Sigmoid colon (tissue), 7 donors: ENCODE results near the gene FIBP. TPM values are rescaled to one million over a fixed set of nuclear protein-coding genes. Genes with fewer than 3 reads are reported as not detected.

Experiments used
- DNase-seq: peaks from one replicate; pipeline ENCODE4 v3.0.0-alpha.2; 2019
- H3K27ac ChIP-seq, 4 donors: fragments of 200-600 bp; sonication (generic); one replicate each; pipeline ENCODE4 v1.5.1; 2016 to 2019; ENCODE audit warnings: mild to moderate bottlenecking in 1 of 4
- H3K27me3 ChIP-seq, 3 donors: fragments of 200-600 bp; sonication (generic); one replicate each; pipeline ENCODE4 v1.5.1; 2019; ENCODE audit warnings: mild to moderate bottlenecking in 1 of 3
- H3K36me3 ChIP-seq, 4 donors: fragments of 200-600 bp; sonication (generic); one replicate each; pipeline ENCODE4 v1.5.1; 2016 to 2019
- H3K4me1 ChIP-seq, 4 donors: fragments of 200-600 bp; sonication (generic); one replicate each; pipeline ENCODE4 v1.5.1; 2017 to 2019
- H3K4me3 ChIP-seq, 4 donors: fragments of 200-600 bp; sonication (generic); one replicate each; pipeline ENCODE4 v1.5.1; 2017 to 2019; ENCODE audit warnings: mild to moderate bottlenecking in 2 of 4, moderate library complexity in 1 of 4
- H3K9me3 ChIP-seq, 4 donors: fragments of 200-600 bp in 3 of 4; sonication (generic) in 3 of 4; one replicate each; pipeline versions ENCODE4 v1.5.1 to v1.6.1; 2013 to 2019
- EP300 ChIP-seq, 4 donors: sonication (generic); formaldehyde crosslinking; IDR thresholded peaks; one replicate each; pipeline ENCODE4 v1.6.1; 2017; ENCODE audit warnings: antibody characterized with exemption in 4 of 4
- POLR2A ChIP-seq, 2 donors: fragments of 450-650 bp; IDR thresholded peaks; one replicate each; pipeline ENCODE4 v1.6.1; 2016; ENCODE audit warnings: antibody characterized with exemption in 2 of 2, mild to moderate bottlenecking in 2 of 2, moderate library complexity in 2 of 2
- POLR2AphosphoS5 ChIP-seq, 4 donors: sonication (generic); formaldehyde crosslinking; IDR thresholded peaks; one replicate each; pipeline ENCODE4 v1.6.1; 2017; ENCODE audit warnings: antibody characterized with exemption in 4 of 4
- WGBS, 2 donors: extraction: QIAGEN DNeasy Blood & Tissue Kit; methylation state at CpG; one replicate each; pipeline ENCODE4 v1.1.7; 2013; 5-methylcytosine and 5-hydroxymethylcytosine counted together
- intact Hi-C: fragments of 100-400 bp; cut with DNase I; formaldehyde crosslinking; loops from one replicate; pipeline ENCODE4 v1.15.1; 2023
- polyA plus RNA-seq, 3 donors: library from polyadenylated mRNA; stranded (reverse); fragments of 200-250 nt; gene quantifications; one replicate each; pipeline ENCODE4 v1.2.3, GENCODE V29; 2013
- total RNA-seq, 4 donors: library from RNA; depleted of rRNA; stranded (reverse); fragments of >200 nt; gene quantifications; one replicate each; pipeline ENCODE4 v1.1.0, GENCODE V29; 2016
- TF ChIP-seq, protein P1 (sequence below), 4 experiments: fragments of 450-650 bp in 3 of 4; fragments of 200-600 bp in 1 of 4; IDR thresholded peaks; one replicate each; pipeline ENCODE4 v1.5.1; 2016 to 2019; ENCODE audit warnings: antibody characterized with exemption in 4 of 4, mild to moderate bottlenecking in 3 of 4, moderate library complexity in 2 of 4
- donor health status: healthy with polysubstance abuse.
- donor health status: Bipolar disorder and iron deficiency.
- donor health status: healthy.

Gene FIBP
- total RNA-seq: 10 to 100 TPM; 37.5 to 60.7 (median 48.6) TPM
- 10 to 100 TPM; 54.4 to 66.1 (median 58.3) TPM for polyA plus RNA-seq

DNA sequence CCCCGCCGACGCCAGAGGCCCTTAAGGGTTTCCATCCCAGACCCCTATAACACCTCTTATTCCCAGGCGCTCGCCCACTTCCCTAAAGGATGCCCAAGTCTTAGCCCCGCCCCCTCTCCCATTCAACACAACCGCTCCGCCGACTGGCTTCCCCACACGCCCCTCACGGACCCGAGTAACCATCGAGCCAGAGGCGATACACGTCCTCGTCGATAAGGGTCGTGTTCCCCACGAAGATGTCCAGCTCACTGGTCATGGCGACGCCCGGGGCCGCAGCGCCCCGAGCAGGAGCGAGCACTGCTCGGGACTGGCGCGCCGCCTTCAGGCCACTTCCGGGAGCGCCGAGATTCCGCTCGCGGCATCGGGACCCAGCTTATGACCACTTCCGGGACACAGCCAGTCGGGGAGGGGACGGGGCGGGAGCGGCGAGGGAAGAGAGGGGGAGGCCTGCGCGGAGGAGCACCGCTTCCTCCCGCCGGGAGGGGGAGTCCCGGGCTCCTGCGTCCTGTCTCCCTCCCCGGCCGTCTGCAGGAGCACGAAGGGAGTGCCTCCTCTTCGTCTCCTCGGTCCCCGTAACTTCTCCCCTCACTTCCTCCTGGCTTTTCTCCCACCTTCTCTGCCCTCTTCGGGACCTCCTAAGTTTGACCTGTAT lies at the start of gene FIBP:
FIBP (minus strand) TSS at position 309 of the 652 bp plus-strand sequence; CDS start at position 256, 53 bp downstream.
- TF ChIP-seq POLR2A (IDR thresholded peaks at IDR 0.05) (peak; percentile 90 to 92), POLR2AphosphoS5 (IDR thresholded peaks at IDR 0.05) (peak; percentile 90 to 98 (median 95)), EP300 (IDR thresholded peaks at IDR 0.05) (no peak)
- TF ChIP-seq, protein P1, sequence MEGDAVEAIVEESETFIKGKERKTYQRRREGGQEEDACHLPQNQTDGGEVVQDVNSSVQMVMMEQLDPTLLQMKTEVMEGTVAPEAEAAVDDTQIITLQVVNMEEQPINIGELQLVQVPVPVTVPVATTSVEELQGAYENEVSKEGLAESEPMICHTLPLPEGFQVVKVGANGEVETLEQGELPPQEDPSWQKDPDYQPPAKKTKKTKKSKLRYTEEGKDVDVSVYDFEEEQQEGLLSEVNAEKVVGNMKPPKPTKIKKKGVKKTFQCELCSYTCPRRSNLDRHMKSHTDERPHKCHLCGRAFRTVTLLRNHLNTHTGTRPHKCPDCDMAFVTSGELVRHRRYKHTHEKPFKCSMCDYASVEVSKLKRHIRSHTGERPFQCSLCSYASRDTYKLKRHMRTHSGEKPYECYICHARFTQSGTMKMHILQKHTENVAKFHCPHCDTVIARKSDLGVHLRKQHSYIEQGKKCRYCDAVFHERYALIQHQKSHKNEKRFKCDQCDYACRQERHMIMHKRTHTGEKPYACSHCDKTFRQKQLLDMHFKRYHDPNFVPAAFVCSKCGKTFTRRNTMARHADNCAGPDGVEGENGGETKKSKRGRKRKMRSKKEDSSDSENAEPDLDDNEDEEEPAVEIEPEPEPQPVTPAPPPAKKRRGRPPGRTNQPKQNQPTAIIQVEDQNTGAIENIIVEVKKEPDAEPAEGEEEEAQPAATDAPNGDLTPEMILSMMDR (IDR thresholded peaks at IDR 0.05): peak; percentile 85 to 99 (median 91)
- H3K4me3 ChIP-seq: peak within 1 kb of the TSS; percentile 53 to 75 (median 62)
- peaks cover 0 to 71% (median 62%) of the 10 kb centered on the region in 4 donors for H3K4me1 ChIP-seq
- no peaks in the 10 kb centered on the region for H3K9me3 ChIP-seq
- intact Hi-C loops: loop anchor here (1.0 to 5.0 kb wide), 3 partner anchors 30 to 114 kb away; partner anchors contain the start of genes BANF1, CFL1, EIF1AD and SART1
- DNase-seq: peak; percentile 99
- H3K27me3 ChIP-seq: no peaks in the 10 kb centered on the region
- 0 to 1% methylated on average over 57 of the region's 57 CpGs for WGBS, 2 donors
- peak within 1 kb of the TSS; percentile 95 to 98 (median 97) for H3K27ac ChIP-seq
- H3K36me3 ChIP-seq: peaks cover 4 to 29% (median 9%) of the 10 kb centered on the region in 4 donors

DNA sequence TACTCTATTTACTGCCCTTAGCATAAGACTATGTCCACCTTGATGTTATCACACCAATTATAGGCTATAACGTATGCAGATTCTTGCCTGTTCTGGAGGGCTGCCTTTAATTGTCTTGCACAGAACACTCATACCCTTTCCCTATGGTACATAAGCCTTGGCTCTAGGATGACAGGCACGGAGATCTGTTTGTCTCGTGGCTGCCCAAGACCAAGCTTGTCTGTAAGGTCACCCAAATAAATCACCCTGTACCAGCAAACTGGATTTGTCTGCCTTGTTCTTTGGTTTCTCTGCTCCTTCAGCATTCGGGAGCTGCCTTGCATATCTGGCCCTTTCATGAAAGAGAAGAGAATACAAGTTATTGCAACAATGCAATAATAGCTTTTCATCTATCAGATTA lies 49.5 kb upstream of the FIBP start:
- DNase-seq: no peak
- 38 to 70% methylated on average over 4 of the region's 4 CpGs for WGBS, 2 donors

DNA sequence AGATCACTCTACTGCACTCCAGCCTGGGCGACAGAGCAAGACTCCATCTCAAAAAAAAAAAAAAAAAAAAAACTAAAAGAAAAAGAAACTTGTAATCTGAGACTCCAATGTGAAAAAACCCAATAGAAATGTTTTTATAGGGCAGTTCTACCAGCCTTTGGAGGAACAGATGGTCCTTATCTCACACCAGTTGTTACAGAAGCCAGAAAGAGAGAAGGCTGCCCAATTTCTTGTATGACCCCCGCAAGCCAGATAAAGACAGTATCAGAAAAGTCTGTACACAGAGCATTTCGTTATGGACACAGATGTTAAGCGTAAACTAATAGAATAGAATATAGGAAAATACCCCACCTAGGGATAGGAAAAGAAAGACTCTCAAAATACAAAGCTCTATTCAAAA lies 45.7 kb upstream of the FIBP start:
- Histone ChIP-seq H3K36me3 (no peaks in the 10 kb centered on the region), H3K27ac (no peak overlapping the region), H3K4me1 (no peaks in the 10 kb centered on the region), H3K9me3 (no peaks in the 10 kb centered on the region), H3K27me3 (peaks cover 0 to 1% (median 0%) of the 10 kb centered on the region in 3 donors), H3K4me3 (no peak overlapping the region)
- DNase-seq: no peak
- 69 to 77% methylated on average over 4 of the region's 4 CpGs for WGBS, 2 donors
- TF ChIP-seq, protein P1 (IDR thresholded peaks at IDR 0.05): no peak
- TF ChIP-seq EP300 (IDR thresholded peaks at IDR 0.05) (no peak), POLR2AphosphoS5 (IDR thresholded peaks at IDR 0.05) (no peak), POLR2A (IDR thresholded peaks at IDR 0.05) (no peak)
- intact Hi-C loops: no loop called here

More for the DNA sequence above, 49.5 kb upstream of the FIBP start:
- H3K27ac ChIP-seq: no peak overlapping the region
- H3K9me3 ChIP-seq: no peaks in the 10 kb centered on the region
- H3K27me3 ChIP-seq: peaks cover 0 to 3% (median 0%) of the 10 kb centered on the region in 3 donors
- no peak overlapping the region for H3K4me3 ChIP-seq
- intact Hi-C loops: no loop called here
- H3K4me1 ChIP-seq: no peaks in the 10 kb centered on the region
- H3K36me3 ChIP-seq: no peaks in the 10 kb centered on the region
- TF ChIP-seq EP300 (IDR thresholded peaks at IDR 0.05) (no peak), POLR2AphosphoS5 (IDR thresholded peaks at IDR 0.05) (no peak), POLR2A (IDR thresholded peaks at IDR 0.05) (no peak)
- TF ChIP-seq, protein P1 (IDR thresholded peaks at IDR 0.05): no peak

DNA sequence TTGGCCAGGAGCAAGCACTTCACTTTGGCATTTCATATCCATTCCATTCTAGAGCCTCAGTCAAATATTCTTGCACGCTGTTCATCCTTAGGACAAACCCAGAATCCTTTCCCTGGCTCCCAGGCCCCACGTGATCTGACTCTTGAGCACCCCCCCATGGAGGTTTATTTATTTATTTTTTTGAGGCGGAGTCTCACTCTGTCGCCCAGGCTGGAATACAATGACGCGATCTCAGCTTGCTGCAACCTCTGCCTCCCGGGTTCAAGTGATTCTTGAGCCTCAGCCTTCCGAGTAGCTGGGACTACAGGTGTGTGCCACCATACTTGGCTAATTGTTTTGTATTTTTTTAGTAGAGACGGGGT lies 44.3 kb upstream of the FIBP start:
- WGBS, 2 donors: 27 to 57% methylated on average over 9 of the region's 9 CpGs
- no peaks in the 10 kb centered on the region for H3K36me3 ChIP-seq
- intact Hi-C loops: no loop called here
- TF ChIP-seq POLR2A (IDR thresholded peaks at IDR 0.05): no peak
- TF ChIP-seq POLR2AphosphoS5 (IDR thresholded peaks at IDR 0.05): no peak
- TF ChIP-seq EP300 (IDR thresholded peaks at IDR 0.05): no peak
- TF ChIP-seq, protein P1 (IDR thresholded peaks at IDR 0.05): no peak
- H3K4me3 ChIP-seq: no peak overlapping the region
- no peaks in the 10 kb centered on the region for H3K4me1 ChIP-seq
- no peak overlapping the region for H3K27ac ChIP-seq
- no peaks in the 10 kb centered on the region for H3K27me3 ChIP-seq
- no peaks in the 10 kb centered on the region for H3K9me3 ChIP-seq
- no peak for DNase-seq
